GM21576 (cell line): Measurements from ENCODE around the gene POLD4.

ENCODE experiments used
- ATAC-seq: cut with Tn5 transposase; IDR thresholded peaks from one replicate; pipeline ENCODE4 v1.9.1; 2021; ENCODE audit warnings: mild to moderate bottlenecking, moderate library complexity; ENCODE audit not compliant: unreplicated experiment

Gene POLD4

DNA sequence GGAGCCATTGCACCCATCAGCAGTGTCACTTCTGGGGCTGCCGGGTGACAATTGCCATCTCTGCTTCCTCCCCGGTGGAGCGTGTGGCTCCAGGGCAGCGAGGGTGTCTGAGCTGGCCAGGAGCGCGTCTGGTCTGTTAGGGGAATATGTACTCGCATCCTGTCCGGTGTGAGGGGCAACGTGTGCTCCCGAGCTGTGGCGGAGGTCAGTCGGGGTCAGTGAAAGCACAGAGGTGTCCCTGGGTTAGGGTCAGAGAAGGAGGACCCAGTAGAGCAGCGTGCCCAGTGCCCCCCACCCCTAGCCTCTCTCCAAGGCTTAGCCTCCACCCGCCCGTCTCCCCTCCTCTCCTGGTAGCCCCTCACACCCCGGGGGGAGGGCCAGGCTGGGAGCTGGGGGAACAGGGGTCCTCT lies 18.6 kb upstream of the POLD4 start:
- no peak for ATAC-seq

DNA sequence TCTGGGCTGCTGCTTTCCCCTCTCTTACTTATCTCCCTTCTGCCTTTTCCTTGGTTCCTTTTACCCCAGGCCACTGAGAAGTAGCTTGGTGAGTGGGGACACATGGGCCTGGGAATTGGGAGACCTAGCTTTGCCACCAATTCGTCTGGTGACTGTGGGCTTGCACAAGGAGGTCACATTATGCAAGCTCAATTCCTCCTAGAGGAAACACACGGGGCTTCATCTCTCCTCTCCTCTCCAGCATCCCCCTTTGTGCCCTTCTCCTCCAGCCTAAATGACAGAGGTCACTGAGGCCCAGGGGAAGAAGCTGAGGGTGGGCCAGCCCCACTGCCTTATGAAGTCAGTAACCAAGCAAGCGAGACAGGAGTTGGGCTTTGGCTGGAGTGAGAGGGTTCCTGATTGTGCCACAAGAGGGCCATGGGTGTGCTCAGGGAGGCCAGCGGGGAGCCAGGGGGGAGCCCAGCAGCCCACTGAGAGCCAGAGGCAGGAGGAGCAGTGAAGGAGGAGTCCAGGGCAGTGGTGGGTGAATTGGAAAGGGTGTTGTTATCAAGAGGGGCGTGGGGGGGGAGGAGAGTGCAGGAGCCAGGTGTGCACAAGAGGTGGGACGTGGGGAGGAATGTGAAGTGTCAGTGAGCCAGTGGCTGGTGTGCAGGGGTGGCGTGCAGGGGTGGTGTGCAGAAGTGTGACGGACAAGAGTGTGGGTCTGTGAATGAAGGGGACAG lies 18.0 kb upstream of the POLD4 start:
- no peak for ATAC-seq

DNA sequence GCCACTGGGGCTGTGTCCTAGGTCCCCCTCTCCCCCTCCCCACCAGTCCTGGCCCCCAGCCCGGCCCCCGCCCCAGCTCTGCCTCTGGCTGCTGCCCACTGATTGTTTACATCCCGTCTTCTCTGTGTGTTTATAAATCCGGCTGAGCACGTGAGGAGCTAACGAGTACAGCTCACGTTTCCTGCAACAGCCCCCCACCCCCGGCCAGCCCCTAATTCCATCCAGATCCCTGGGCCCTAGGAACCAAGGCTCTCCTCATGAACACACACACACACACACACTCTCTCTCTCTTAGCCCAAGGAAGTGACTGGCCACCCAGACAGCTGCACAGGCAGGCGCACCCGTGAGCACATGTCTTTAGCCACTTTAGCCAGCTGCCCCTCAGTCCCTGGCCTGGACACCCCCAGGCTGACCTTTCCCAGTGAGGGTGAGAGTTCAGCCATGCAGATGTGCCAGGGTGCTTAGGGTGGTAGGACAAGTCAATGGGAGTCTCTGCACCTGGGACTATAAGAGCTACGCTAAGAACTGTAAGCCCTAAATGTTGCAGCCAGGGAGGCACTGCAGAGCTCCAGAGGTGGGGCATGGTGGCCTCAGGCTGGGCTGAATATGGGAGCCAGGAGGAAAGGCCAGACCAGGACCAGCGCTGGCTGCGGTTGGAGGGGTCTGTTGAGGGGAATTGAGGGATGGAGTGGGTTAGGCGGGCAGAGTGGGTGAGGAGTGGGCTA lies 17.2 kb upstream of the POLD4 start:
- ATAC-seq: no peak

DNA sequence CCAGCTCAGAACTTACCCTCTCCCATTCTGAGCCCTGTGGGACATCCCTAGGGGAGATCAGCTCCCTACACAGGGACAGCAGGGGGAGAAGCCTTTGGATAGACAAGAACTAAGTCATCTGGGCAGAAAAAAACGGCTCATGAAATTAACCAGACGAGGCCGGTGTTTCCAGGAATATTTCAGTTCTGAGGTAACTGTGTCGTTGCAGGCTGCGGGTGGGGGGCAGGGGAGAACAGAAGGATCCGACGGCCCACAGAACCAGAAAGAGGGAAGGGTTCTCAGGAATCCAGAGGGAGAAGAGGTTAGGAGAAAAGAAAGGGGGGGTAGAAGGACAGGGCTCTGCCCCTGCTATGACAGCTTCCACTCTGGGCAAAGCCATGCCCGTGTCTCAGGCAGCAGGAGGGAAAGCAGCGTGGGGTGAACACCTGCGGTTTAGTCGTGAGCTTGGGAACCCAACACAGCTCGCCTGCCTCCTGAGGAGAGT lies 16.5 kb upstream of the POLD4 start:
- no peak for ATAC-seq

DNA sequence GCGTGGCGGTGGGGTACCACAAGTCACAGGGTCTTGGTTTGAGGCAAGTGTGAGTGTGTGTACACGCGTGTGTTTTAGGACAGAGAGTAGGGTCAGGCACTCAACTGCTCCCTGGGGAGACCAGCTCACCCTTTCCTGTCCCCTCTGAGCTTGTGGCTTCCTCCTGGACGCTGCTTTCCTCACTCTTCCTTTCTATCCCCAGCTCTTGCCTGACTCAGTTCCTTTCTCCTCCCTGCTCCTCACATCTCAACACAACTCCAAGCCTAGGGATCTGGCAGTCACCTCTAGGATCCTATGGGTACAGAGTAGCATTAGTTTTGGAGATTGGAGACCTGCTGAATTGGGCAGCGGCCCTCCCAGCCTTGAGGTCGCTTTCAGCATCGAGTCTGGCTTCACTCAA lies 15.9 kb upstream of the POLD4 start:
- no peak for ATAC-seq

DNA sequence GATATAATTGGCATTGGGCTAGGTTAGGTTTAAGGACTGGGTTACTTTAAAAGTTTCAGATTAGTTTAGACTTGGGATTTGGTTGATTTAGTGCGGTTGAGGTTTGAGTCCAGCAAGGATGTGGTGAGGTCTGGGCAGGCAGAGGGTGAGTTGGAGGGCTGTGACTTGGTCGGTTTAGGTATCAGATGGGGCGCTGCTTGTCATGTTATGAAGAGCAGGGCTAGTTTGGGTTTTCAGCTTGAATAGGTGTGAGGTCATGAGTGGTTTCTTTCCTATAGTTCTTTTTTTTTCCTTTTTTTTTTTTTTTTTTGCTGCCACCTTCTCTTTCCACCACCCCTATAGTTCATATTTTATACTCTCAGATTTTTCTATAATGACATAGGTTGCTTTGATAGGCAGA lies 15.3 kb upstream of the POLD4 start:
- no peak for ATAC-seq

DNA sequence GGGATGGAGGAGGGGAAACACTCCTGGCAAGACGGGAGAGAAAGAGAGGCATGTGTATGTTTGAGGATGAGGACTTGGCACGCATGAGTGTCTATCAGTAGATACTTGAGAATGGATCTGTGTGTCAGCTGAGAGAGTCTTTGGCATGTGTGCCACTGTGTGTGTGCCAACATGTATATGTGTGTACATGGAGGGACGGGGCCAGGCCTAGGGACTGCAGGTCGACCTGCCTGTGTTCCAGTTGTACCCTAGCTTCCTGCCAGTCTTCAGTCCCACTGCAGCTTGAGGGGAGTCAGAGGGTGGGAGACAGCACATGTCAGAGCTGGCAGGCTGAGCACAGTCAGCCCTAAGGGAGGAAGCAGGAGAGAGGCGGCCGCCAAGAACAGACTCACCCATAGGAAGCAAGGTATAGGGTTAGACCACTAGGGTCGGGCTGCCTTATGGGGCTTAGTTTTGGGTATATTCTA lies 14.4 kb upstream of the POLD4 start:
- no peak for ATAC-seq

DNA sequence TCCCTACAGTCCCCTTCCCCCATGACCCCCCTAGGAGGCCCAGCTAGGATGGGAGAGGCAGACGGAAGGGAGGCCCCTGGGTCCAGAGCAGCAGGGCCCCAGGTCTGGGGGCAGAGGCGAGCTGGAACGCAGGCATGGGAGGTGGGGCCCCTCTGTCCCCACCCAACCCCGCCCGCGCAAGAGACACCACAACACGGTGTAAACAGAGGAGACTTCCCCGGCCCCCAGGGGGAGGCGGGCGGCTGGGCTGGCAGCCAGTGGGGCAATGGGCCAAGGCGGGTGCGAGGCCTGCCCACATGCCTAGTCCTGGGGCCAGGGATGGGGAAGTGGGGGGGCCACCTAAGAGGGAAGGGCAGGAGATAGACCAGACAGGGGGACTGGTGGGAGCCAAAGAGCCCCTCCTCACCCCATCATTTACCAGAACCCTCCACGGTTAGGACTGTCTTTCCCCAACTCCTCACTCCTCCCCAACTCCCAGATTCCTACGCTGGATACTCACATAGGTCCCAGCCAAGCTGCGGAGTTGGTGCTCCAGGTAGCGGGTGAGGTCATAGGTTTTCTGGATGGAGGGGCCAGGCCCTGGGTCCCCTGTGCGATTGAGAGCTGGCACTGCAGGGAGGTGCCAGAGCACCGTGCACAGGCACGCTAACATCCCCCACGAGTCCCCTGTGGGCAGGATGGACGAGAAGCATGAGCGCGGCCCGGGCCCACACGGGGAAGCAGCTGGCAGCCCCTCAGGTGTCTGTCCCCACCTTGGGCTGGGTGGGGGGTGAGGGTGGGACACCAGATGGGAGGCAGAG lies 13.8 kb upstream of the POLD4 start:
- no peak for ATAC-seq

DNA sequence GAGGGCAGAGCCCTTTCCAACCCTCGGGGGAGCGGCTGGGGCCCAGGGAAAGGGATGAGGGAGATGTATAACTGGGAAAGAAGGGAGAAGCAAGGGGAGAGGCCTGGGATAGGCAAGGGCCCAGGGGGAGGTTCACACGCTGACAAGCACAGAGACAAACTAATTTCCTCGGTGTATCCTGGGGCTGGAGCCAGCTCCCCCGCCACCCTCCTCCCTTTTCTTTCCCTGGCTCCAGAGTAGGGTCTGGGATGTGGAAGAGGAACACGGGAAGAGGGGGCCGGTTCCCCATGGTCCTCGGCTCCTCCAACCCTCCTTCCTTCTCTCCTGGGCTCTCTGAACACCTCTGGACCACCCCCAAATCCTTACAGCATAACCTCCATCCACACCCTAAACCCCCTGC lies 13.2 kb upstream of the POLD4 start:
- no peak for ATAC-seq

DNA sequence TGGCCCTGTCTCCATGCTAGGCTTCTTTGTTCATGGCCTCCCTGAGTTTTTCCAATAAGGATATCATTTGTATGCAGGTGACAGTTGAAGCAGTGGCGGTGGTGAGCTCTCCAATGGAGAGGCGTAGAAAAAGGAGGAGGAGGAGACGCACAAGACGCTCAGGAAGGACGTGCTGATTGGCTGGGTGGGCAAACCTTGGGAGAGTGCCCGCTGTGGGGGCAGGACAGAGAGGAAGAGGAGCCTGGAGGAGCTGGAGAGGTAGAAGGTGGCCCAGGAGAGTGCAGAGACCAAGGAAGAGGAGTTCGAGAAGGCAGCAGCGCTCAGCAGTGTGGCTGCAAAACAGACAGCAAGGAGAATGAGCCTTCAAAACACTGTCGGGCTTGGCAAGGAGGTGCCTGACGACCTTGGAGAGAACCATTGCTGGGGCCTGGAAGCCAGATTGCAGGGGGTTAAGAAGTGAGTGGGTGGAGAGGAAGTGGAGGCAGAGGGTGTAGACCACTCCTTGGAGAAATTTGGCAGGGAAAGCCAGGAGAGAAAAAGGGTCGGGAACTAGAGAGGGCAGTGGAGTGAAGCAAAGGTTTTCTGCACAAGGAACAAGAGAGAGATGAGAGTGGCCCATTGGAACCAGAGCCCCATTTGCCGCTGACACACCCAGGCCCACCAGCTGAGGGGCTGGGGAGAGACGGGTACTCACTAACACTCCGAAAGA lies 12.5 kb upstream of the POLD4 start:
- no peak for ATAC-seq

DNA sequence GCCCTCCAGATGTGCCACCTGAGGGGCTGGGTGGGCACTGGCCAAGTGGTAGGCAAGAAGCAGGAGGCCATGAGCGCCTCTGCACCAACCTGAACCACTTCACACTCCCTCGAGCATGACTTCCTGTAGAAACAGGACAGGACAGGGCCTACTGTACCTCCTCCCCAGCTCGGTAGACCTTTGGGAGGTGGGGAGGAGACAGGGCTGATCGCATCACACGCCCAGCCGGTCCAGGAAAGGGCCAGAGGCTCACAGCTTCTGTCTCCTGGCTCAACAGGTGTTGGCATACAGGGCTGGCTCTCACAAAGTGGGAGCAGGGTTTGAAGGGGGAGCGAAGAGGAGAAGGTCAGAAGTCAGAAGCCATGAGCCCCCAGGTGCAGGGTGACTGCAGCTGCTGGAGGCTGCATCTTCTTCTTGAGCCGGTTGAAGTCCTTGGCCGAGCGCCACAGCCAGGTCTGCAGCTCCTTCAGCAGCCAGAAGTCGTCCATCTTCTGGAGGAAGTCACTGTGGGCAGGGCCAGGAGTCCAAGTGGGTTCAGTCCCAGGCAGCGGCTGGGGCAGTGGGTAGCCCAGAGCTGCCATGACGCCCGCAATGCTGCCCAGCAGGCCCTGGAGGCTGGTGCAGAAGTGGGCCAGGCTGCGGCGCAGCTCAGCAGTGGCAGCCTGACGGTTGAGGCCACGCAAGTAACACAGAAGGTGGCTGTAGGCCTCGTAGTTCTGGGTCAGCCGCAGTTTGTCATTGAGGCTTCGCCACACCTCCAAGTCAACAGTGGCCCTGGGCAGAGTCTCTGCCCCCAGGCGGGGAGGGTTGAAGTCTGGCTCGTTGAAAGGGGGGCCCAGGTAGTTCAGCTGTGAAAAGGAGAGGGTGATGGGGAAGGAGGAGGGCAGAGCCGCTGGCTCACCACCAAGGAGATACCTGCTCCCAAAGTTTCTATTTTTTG lies 11.7 kb upstream of the POLD4 start:
- ATAC-seq: no peak

DNA sequence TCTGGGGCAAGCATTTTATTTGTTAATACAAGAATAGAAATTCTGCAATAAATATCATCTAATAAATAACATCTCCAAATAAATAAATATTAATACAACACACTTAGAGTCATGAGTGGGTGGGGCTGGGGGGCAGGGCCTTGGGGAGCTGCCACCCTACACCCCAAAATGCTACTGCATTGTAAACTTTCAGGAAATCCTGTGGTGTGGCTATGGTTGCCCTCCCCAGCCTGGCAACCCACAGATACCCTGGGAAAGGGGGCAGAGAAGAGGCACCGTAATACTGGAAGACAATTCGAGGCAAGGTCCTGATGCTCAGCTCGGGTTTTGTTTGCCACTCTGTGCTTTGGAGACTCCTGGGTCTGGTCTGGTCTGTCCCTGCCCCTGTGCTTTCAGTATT lies 10.8 kb upstream of the POLD4 start:
- no peak for ATAC-seq

DNA sequence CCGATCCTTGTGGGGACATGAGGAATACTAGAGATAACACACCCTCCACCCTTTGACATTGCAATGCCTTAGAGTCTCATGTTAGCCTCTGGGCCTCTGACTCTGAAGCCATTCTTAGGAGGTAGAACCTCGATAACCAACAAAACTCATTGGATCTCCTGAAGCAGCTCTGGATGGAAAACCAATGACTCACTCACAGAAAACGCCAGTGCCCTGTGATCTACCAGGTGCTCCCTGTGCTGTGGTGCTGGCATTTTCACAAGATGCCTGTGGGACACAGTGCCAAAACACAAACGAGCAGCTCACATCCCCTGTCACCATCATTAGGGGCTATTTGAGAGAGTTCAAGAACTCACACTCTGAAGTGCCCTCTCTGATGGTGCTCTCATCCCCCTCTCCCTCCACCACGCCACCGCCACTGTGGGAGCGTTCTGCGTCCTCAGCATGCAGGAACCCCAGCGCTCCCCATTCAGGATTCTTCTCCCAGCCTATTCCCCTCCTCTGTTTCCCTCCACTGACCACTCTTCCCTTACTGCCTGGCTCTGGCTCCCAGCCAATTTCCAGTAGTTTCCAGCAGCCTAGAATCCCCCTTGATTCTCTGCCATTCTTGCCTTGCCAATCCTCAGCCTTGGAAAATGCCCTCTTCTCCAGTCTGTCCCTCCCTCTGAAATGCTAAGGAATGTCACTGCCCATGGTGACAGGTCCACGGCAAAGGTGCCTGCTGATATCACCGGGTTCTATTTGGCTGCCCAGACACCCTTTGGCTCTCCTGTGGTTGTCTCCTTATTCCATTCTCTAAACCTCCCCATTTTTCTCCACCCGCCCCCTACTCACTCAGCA lies 4.7 kb upstream of the POLD4 start:
- ATAC-seq: no peak

DNA sequence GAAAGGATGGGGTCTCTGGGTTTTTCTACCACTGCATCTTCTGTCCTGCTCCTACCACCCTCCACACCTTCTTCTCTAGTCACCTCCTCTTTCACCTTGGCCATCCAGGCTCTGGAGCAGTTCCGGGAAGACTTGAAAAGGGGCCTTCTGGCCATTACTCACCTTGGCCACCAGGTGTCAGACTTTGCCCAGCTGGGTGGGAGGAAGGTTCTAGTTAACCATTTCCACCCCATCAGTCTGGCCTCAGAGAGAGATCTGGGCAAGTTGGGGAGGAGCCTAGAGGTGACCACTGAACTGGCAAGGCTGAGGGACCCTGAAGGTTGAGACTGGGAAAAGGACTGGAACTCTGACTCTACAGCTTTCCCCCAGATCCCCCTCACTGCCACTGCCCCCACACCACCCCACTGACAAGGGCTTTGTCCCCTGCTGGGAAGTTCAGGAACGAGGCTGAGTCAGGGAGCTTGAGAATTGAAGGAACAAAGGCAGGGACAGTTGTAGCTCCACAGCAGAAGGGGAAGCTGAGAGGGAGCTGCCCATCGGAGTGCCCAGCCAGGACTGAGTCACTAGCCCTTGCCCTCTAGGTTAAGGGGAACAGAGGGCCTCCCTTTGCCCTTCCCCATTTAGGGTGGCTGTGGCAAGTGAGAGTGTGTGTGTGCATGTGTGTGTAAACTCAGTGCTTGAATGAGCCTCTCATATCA lies 3.7 kb upstream of the POLD4 start:
- ATAC-seq: no peak

DNA sequence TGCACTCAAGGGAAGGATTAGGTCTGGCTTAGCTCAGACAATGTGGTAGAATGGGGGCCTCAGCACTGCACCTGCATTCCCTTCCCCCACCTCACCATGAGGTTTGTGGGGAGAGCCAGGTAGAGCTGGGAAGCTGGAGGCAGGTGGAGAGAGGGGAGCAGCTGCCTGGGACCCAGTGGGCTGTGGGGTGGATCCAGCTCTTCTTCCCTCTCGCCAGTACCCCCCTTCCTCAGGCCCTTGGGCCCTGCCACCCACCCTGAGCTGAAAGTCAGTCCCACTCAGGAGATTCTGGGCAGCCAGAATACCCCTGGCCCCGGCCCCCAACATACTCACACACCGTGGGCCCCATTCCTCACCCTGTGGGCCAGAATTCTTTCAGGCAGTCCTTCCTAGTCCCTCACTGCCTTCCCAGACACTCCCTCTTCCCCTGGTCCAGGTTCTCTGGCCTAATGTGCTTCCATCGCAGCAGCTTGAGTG lies 3.1 kb upstream of the POLD4 start:
- no peak for ATAC-seq

DNA sequence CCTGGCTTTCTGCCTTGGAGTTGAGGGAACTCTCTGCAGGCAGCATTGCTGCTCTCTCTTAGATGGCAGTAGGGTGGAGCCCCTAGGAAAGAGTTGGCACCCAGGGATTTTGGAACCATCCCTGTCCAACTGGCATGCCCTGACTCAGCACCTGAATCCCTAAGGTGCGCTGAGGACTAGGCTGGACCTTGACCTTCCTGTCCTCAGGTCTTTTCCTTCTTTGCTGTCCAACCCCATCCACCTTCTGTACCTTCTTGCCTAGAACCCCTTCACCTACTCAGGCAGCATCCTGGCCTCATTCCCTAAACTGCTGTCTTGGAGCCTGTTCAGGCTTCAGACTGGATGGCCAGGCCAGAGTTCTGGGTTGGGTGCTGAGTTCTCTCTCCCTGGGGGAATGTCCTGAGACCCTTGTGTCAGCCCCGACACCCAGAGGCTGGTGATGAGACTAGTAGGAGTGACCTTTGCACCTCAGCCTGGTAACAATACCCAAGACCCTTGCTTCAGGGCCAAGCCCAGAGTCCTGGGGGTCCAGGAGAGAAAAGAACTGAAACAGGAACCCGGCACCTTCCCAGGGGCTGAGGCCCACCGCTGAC lies 2.5 kb upstream of the POLD4 start:
- no peak for ATAC-seq

DNA sequence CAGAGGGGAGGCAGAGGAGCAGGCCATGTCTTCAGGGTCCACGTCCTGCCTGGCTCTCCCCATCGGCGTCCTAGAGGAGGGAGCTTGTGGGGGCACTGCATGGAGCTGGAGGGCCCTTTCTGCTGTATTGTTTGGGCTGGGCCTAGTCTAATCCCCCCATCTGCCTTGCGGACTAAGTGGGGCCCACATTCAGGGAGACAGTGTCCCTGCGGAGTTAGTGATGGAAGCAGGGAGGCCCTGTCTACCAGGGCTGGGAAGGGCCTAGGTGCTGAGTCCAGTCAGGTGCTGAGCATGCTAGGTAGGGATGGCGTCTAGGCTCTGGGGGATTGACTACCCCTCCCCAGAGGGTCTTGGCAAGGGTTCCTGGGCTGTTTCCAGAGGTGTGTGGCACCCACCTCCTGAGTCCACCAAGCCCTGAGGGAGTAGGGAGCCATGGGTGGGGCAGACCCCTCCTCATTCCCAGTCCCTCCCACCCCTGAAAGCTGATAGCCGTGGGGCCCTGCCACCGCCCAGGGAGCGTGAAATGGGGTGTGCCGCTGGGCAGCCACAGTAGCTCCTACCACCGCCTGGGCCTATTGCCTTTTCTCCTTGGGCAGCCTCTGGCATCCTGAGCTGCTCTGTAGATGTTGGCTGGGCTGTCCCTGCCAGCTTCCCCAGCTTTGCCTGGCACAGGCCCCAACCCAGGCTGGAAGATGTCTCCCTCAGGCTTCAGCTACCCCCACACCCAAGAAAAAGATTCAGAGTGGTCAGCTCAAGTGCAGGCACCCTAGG lies 1.9 kb upstream of the POLD4 start:
- no peak for ATAC-seq
